Erythroblast (primary cell): ENCODE data around the gene ECD.

Experiments
- DNase-seq, 2 experiments: peaks; one replicate each; lab custom pipeline; 2025; lab: John Stamatoyannopoulos, UW
- GATA1 ChIP-seq: IDR thresholded peaks from 2 replicates; pipeline ENCODE4 v1.6.1; 2011; ENCODE audit warnings: low read depth, mild to moderate bottlenecking, control low read depth, low read length, moderate library complexity
- POLR2A ChIP-seq: IDR thresholded peaks from 2 replicates; pipeline ENCODE4 v1.6.1; 2011; ENCODE audit warnings: mild to moderate bottlenecking, low read length

The ECD gene

GRCh38 chr10:73099141-73099540 lies 68.7 kb downstream of the ECD start:
- TF ChIP-seq POLR2A: no peak
- TF ChIP-seq GATA1: no peak
- DNase-seq: no peak

DNA sequence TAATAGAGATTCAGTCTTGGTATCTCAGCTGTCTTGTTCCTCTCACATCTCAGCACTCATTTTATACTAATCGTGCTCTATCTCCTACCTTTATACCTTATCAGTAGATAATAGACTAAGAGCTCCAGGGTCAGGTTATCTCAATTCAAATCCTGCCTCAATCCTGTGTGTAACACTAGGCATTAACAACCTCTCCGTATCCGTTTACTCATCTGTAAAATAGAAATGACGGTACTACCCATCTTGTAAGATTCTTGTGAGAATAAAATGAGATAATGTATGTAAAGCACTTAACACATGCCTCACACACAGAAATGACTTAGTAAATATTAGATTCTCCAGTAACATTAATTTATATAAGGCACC lies 70.5 kb downstream of the ECD start:
- TF ChIP-seq GATA1: no peak
- TF ChIP-seq POLR2A: no peak

DNA sequence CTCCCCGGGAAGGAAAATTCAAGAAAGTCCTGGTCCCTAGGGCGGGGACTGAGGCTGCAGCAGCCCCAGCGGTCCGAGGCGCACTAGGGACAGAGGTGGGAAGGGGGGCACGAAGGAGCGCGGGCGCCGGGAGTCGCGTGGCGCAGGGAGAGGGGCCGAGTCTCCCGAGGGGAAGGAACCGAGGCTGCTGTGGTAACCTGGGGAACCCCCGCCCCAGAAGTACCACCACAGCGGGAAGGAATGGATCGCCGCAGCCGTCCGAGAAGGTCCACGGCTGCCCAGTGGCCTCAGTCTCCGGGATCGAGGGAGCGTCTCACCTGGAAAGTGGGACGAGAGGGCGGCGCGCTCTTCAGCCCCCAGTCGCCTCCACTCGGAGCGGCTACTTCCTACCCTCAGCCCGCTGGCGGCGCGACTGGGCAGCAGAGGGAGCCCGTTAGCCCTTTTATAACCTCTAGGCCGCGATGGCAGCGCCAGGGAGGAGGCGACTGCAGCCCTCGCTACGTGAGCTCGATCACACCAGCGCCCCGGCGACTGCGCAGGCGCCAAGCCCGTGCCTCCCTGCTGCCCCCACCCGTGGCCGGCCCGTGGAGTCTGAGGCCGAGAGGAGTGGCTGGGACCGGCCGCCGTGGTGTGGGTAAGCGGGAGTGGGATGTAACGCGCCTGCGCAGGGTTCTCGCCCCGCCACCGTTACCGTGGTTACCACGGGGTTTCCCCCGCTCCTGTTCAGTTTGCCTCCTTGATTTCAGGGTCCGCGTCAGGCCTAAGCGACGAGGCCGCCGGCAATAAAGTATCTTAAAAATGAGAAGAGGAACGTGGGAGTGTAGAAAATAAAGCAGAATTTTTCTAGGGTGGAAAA lies 71.1 kb downstream of the ECD start, which contains the start of gene P4HA1:
Gene P4HA1 (minus strand): TSS at position 418 of the 856 bp plus-strand sequence. CDS start 21,983 bp downstream, outside the sequence.
- no peak for TF ChIP-seq GATA1
- peak; percentile 94 for TF ChIP-seq POLR2A
- DNase-seq: peak; percentile 97 to 98

More for the DNA sequence above, 70.5 kb downstream of the ECD start:
- DNase-seq: no peak

GRCh38 chr10:73096041-73096448 lies 71.8 kb downstream of the ECD start:
- peak; percentile 77 to 78 for DNase-seq
- no peak for TF ChIP-seq POLR2A
- TF ChIP-seq GATA1: no peak

DNA sequence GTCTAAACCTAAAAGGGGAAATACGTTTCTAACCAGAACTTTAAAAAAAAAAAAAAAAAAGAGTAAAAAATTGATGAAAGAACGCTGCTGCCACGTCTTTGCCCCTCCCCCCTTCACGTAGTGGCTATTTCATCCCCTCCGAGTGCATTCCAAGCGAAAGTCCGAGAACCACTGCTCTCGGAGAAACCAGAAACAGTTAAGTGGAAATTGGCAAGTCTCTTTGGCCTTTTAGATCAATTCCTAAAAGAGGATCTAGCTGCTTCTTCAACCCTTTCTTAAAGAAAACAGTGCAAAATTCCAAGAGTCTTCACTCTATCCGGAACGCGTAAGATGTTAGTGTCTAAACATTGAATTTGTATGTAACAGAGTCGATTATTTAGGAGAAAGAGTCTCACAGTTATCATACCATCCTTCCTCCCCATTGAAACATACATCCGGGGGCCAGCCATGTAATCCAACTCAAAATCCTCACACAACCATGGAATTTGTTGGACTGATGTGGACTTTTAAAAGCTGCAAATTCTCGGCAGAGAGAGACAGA lies 72.3 kb downstream of the ECD start:
- no peak for TF ChIP-seq GATA1
- no peak for TF ChIP-seq POLR2A
- peak; percentile 47 to 62 for DNase-seq

DNA sequence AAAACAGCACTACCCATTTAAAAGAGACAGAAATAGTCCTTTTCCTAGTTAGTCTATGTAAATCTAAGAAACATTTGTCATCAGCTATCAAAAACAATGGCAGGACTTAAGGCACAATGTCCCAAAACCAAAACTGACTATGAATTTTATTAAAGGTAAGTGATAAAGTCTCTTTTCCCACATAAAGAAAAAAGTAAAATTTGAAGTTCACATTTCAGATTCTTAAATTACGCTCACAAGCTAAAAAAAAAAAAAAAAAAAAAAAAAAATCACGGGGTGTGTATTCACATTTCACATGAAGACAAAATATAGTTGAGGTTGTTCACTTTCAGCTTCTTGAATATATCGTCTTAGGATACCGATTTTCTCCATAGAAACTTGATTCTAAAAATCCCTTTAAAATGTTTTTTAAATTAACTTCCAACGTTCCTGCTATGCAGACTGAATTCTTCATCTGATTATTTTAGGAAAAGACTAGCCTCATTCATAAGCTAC lies 72.8 kb downstream of the ECD start:
- TF ChIP-seq POLR2A (no peak), GATA1 (no peak)
- DNase-seq: no peak

DNA sequence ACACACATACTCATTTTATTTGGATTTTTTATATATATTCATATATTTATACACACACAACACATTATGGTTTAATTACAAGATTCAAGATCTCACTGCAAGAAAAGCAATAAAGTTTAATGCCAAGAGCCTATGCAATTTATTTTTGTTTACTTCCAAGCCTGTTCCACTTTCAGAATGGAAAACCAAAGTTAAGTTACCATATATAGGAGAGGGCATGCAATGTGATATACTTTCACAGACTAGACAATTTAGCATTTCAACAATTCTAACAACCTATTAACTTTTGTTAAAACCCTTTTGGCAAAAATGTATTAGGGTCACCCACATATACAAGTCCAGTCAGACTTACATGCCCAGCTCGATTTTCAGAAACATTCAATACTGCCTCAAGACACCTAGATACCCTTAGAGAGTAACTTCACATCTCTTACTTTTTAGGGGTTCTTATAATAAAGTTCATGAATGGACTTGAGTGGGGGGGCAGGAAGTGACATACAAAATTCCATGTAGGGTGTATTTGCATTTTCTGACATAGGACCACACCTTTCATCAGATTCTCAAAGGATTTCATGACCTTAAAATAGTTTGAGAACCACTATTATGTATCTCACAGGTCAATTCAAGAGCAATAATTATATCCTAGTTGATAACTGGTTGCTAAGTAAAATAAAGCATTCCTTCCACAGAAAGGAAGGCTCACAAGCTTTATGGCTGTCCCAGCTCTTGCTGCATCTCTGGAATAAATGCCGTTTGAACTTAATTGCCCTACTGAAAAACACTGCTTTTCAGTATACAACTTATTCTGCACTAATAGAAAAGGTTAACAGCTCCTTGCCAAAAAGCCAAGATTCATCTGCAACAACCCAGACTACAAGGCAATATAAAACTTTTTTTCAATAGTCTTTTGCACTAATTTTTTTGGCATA lies 73.6 kb downstream of the ECD start:
- peak; percentile 26 to 35 for DNase-seq
- TF ChIP-seq POLR2A (no peak), GATA1 (no peak)

- TF ChIP-seq POLR2A (no peak), GATA1 (no peak)
- DNase-seq: no peak
Observed at GRCh38 chr10:73092830-73093229, 75.0 kb downstream of the ECD start.

GRCh38 chr10:73088304-73088703 lies 79.5 kb downstream of the ECD start:
- TF ChIP-seq POLR2A: no peak
- no peak for TF ChIP-seq GATA1
- no peak for DNase-seq

DNA sequence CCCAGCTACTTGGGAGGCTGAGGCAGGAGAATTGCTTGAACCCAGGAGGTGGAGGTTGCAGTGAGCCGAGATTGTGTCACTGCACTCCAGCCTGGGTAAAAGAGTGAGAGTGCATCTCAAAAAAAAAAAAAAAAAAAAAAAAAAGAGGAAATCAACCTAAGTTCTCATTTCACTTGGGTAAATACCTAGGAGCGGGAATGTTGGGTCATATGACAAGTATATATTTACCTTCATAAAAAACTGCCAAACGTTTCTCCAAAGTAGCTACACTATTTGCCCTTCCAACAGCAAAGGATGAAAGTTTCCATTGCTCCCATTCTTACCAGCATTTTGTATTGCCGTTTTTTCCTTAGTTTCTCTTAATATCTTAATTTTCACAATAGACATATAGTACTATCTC lies 81.0 kb downstream of the ECD start:
- no peak for TF ChIP-seq GATA1
- no peak for TF ChIP-seq POLR2A
- DNase-seq: no peak

GRCh38 chr10:73084209-73084608 lies 83.6 kb downstream of the ECD start:
- TF ChIP-seq POLR2A (no peak), GATA1 (no peak)
- DNase-seq: no peak
